Measurements from ENCODE around the gene CCDC30.

DNA sequence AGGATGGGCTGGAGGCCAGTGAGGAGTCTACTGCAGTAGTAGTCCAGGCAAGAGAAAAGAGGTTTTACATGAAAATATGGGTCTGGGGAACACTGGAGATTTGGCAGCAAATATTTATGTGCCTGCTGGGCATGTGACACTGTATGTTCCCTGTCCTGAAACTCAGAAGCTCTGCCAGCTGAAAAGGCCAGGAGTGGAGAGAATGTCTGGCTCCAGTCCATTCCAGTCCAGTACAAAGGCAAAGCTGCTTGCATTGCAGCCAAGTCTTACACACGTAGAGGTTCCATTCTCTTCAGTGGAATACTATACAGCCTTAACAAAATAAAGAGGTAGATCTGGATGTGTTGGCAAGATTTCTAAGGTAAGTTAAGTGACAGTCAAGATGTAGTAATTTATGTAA lies 211.6 kb downstream of the CCDC30 start:
- TF ChIP-seq, protein P1, sequence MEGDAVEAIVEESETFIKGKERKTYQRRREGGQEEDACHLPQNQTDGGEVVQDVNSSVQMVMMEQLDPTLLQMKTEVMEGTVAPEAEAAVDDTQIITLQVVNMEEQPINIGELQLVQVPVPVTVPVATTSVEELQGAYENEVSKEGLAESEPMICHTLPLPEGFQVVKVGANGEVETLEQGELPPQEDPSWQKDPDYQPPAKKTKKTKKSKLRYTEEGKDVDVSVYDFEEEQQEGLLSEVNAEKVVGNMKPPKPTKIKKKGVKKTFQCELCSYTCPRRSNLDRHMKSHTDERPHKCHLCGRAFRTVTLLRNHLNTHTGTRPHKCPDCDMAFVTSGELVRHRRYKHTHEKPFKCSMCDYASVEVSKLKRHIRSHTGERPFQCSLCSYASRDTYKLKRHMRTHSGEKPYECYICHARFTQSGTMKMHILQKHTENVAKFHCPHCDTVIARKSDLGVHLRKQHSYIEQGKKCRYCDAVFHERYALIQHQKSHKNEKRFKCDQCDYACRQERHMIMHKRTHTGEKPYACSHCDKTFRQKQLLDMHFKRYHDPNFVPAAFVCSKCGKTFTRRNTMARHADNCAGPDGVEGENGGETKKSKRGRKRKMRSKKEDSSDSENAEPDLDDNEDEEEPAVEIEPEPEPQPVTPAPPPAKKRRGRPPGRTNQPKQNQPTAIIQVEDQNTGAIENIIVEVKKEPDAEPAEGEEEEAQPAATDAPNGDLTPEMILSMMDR (IDR thresholded peaks at IDR 0.05), result no peak
- TF ChIP-seq POLR2AphosphoS5 (IDR thresholded peaks at IDR 0.05) (no peak), POLR2A (IDR thresholded peaks at IDR 0.05) (no peak)
